Measurements from ENCODE around the gene ADAM12. TPM values are rescaled to one million over a fixed set of nuclear protein-coding genes. Genes with fewer than 3 reads are reported as not detected.

The ADAM12 gene
- total RNA-seq, 1 donor, result under 0.01 TPM

Small RNAs within 50 kb of the gene (small RNA-seq; reads per million reads assigned to genes)
- gene RNA5SP328, result not detected
